Cerebellar nuclear complex (tissue), 1 donor: Measurements from ENCODE around the gene SMIM29.
"Not testable (repeated sequence)": the region's sequence is repeated elsewhere in the genome, so short reads cannot be mapped to it uniquely, and the experiment has no call there.

Source experiments
- DNase-seq, 2 experiments: peaks; one replicate each; lab custom pipeline; 2025; lab: John Stamatoyannopoulos, UW

Gene SMIM29

GRCh38 chr6:34248727-34249468, at the start of gene SMIM29:
SMIM29 (minus strand) TSS chr6:34249006; CDS start chr6:34247791, 1,215 bp downstream.
- peak in 1 of 2 experiments; percentile 94 for DNase-seq

- DNase-seq: no peak
Observed at GRCh38 chr6:34295721-34296120, 46.9 kb upstream of the SMIM29 start.

GRCh38 chr6:34292954-34293353, 44.1 kb upstream of the SMIM29 start:
- no peak for DNase-seq

GRCh38 chr6:34289137-34289536, 40.3 kb upstream of the SMIM29 start:
- no peak for DNase-seq

GRCh38 chr6:34288581-34288980, 39.8 kb upstream of the SMIM29 start:
- DNase-seq: no peak

- DNase-seq: no peak
Observed at GRCh38 chr6:34285448-34286164, 36.8 kb upstream of the SMIM29 start.

- DNase-seq: no peak
Observed at GRCh38 chr6:34284563-34285447, 36.0 kb upstream of the SMIM29 start.

GRCh38 chr6:34281702-34282334, 33.0 kb upstream of the SMIM29 start:
- DNase-seq: no peak

GRCh38 chr6:34280216-34280615, 31.4 kb upstream of the SMIM29 start:
- DNase-seq: no peak

GRCh38 chr6:34278833-34279232, 30.0 kb upstream of the SMIM29 start:
- no peak for DNase-seq

GRCh38 chr6:34277763-34278112, 28.9 kb upstream of the SMIM29 start:
- no peak for DNase-seq

- no peak for DNase-seq
Observed at GRCh38 chr6:34276881-34277762, 28.3 kb upstream of the SMIM29 start.

GRCh38 chr6:34276191-34276590, 27.4 kb upstream of the SMIM29 start:
- no peak for DNase-seq

GRCh38 chr6:34275128-34275804, 26.5 kb upstream of the SMIM29 start:
- no peak for DNase-seq

GRCh38 chr6:34274129-34274528, 25.3 kb upstream of the SMIM29 start:
- no peak for DNase-seq

- DNase-seq: no peak
Observed at GRCh38 chr6:34273242-34273805, 24.5 kb upstream of the SMIM29 start.

GRCh38 chr6:34272013-34272926, 23.5 kb upstream of the SMIM29 start:
- no peak for DNase-seq

GRCh38 chr6:34269658-34270341, 21.0 kb upstream of the SMIM29 start:
- DNase-seq: not testable (repeated sequence)
